Neutrophil (primary cell): ENCODE results near the gene ITGAE.
"Not testable (repeated sequence)": the region's sequence is repeated elsewhere in the genome, so short reads cannot be mapped to it uniquely, and the experiment has no call there.

Source experiments
- H3K27ac ChIP-seq: fragments of 200-600 bp; sonication (generic); 2 replicates; pipeline ENCODE4 v1.5.1; 2016; ENCODE audit warnings: mild to moderate bottlenecking, moderate library complexity
- H3K27me3 ChIP-seq: fragments of 200-600 bp; sonication (generic); 2 replicates; pipeline ENCODE4 v1.6.0; 2016; ENCODE audit warnings: mild to moderate bottlenecking
- H3K36me3 ChIP-seq: fragments of 200-600 bp; sonication (generic); 2 replicates; pipeline ENCODE4 v1.5.1; 2017
- H3K4me1 ChIP-seq, 2 experiments: fragments of 200-600 bp in 1 of 2; sonication (generic) in 1 of 2; 1 replicate in 1 of 2; 2 replicates in 1 of 2; pipeline versions ENCODE4 v1.5.1 to v1.6.1; 2013 to 2016; ENCODE audit warnings: low read depth in 1 of 2, low read length in 1 of 2, mild to moderate bottlenecking in 1 of 2, moderate library complexity in 1 of 2; ENCODE audit not compliant: control insufficient read depth in 1 of 2, insufficient read depth in 1 of 2
- H3K4me3 ChIP-seq, 2 experiments: fragments of 200-600 bp in 1 of 2; sonication (generic) in 1 of 2; 1 replicate in 1 of 2; 2 replicates in 1 of 2; pipeline ENCODE4 v1.5.1; 2013 to 2016; ENCODE audit warnings: low read depth in 1 of 2, low read length in 1 of 2, mild to moderate bottlenecking in 1 of 2, moderate library complexity in 1 of 2
- H3K9me3 ChIP-seq: fragments of 200-600 bp; sonication (generic); 2 replicates; pipeline ENCODE4 v1.5.1; 2016
- TF ChIP-seq, protein P1 (sequence below): fragments of 200-600 bp; sonication (generic); IDR thresholded peaks from 2 replicates; pipeline ENCODE4 v1.5.1; 2016; ENCODE audit warnings: antibody characterized with exemption

ITGAE gene

DNA sequence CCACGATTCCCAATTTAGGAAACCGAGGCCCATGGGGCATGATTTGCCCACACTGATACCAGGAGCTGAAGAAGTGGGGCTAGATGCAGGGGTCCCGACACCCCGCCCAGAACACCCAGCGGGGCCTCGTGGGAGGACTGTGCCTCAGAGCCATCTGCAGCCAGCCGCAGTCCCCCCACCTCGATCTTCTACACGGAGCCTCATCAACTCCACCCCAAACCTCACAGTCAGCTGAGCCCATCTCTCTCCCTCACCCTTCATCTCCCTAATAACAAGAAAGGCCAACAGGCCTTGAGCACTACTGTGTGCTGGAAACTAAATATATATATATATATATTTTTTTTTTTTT is 4.2 kb downstream of the ITGAE start:
- TF ChIP-seq, protein P1, sequence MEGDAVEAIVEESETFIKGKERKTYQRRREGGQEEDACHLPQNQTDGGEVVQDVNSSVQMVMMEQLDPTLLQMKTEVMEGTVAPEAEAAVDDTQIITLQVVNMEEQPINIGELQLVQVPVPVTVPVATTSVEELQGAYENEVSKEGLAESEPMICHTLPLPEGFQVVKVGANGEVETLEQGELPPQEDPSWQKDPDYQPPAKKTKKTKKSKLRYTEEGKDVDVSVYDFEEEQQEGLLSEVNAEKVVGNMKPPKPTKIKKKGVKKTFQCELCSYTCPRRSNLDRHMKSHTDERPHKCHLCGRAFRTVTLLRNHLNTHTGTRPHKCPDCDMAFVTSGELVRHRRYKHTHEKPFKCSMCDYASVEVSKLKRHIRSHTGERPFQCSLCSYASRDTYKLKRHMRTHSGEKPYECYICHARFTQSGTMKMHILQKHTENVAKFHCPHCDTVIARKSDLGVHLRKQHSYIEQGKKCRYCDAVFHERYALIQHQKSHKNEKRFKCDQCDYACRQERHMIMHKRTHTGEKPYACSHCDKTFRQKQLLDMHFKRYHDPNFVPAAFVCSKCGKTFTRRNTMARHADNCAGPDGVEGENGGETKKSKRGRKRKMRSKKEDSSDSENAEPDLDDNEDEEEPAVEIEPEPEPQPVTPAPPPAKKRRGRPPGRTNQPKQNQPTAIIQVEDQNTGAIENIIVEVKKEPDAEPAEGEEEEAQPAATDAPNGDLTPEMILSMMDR, result no peak
- H3K27ac ChIP-seq, result no peak overlapping the region
- H3K36me3 ChIP-seq, result no peaks in the 10 kb centered on the region

DNA sequence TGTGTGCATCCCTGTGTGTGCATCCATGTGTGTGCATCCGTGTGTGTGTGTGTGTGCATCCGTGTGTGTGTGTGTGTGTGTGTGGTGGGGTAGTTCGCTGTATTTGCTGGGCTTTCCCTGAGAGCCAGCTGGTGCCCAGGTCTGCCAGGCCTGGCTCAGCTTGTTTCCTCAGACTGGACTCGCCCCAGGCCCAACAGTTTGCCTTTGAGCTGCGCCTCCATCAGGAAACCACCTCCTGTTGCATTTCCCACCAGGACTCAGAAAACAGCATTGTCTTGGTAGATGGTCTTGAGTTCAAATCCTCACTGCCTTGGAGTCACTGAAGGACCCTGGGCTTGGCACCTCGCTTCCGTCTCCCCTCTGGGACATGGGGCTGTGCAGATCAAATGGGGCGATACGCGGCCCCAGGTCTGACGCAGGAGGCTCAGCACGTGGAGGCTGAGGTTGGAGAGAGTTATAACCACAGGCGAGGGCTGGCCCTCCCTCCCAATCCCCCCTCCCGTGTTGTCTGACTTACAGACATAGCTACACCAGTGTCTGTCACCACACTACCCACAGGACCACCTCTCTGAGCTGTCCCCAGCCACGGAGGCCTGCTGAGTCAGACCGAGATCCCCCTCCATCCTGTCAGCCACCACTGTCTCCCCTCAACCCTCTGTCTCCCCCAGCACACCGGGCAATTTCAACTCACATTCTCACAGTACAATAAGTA is 4.7 kb downstream of the ITGAE start:
- no peaks in the 10 kb centered on the region for H3K36me3 ChIP-seq
- H3K27me3 ChIP-seq, result no peaks in the 10 kb centered on the region
- H3K27ac ChIP-seq, result no peak overlapping the region
- no peak overlapping the region for H3K4me3 ChIP-seq
- TF ChIP-seq, protein P1, result no peak
- H3K9me3 ChIP-seq, result no peaks in the 10 kb centered on the region
- H3K4me1 ChIP-seq, result peaks cover 34 to 39% of the 10 kb centered on the region in 2 experiments

More for the DNA sequence above, 4.2 kb downstream of the ITGAE start:
- H3K4me1 ChIP-seq, result peaks cover 36 to 39% of the 10 kb centered on the region in 2 experiments
- H3K4me3 ChIP-seq, result no peak overlapping the region
- H3K27me3 ChIP-seq, result no peaks in the 10 kb centered on the region
- H3K9me3 ChIP-seq, result no peaks in the 10 kb centered on the region

DNA sequence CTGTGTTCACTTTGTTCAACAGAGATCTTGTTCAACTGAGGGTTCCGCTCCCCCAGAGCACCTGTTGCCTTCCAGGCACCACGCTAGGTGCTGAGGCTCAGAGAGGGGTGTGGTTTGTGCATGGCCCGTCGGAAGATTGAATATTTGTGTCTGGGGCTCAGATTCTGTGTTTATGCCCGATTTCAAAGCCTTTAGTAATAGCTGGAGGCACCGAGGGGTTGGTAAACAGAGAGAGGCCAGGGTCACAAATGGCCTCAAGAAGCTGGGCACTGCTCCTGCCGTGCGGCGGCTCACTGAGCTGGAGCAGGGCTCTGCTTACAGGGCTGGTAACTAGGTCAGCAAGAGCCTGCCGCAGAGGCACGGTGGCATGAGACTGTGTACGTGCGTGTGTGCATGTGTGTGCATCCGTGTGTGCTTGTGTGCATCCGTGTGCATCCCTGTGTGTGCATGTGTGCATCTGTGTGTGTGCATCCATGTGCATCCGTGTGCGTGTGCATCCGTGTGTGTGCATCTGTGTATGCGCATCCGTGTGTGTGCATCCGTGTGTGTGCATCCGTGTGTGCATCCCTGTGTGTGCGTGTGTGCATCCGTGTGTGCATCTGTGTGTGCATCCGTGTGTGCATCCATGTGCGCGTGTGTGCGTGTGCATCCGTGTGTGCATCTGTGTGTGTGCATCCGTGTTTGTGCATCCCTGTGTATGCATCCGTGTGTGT is 5.4 kb downstream of the ITGAE start:
- Histone ChIP-seq H3K4me1 (peaks cover 29 to 37% of the 10 kb centered on the region in 2 experiments), H3K4me3 (no peak overlapping the region), H3K27me3 (no peaks in the 10 kb centered on the region), H3K27ac (no peak overlapping the region), H3K36me3 (no peaks in the 10 kb centered on the region), H3K9me3 (no peaks in the 10 kb centered on the region)
- TF ChIP-seq, protein P1, result no peak

DNA sequence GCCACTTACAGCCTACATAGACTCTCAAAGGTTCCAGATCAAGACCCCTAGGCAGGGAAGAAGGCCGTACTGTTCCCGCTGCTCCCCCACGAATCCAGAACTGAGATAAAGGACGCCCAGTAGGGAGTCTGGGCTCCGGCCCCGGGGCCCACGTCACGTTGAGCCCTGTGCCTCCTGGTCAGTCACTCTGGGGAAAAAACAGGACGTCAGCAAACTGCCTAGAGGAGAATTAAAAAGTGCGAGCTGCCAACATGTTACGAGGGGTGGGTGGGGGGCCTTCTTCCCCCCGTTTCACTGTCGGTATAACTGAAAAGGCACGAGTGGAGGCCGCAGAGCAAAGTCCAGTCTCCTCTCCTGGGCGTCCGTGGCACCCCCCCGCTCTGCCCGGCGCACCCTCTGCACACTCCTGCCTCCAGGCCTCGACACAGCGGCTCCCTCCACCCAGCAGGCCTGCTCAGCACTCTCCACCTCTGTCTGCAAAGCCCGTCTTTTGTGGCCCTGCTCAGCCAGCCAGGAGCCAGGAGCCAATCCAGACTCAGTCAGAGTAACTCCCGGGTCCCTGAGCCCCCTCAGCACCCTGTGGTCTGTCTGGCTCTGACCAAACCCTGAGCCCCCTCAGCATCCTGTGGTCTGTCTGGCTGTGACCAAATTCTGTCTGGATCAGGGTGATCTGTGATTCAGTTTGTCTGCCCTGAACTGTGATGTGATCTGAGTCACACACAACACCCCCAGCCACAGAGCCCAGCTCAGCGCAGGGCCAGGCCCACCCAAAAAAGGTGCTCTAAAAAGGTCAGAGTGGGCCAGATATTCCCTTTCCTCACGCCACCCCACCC is 6.2 kb downstream of the ITGAE start:
- TF ChIP-seq, protein P1, result no peak
- Histone ChIP-seq H3K36me3 (no peaks in the 10 kb centered on the region), H3K4me1 (peaks cover 29 to 33% of the 10 kb centered on the region in 2 experiments), H3K9me3 (no peaks in the 10 kb centered on the region), H3K27me3 (no peaks in the 10 kb centered on the region), H3K4me3 (no peak overlapping the region), H3K27ac (no peak overlapping the region)

DNA sequence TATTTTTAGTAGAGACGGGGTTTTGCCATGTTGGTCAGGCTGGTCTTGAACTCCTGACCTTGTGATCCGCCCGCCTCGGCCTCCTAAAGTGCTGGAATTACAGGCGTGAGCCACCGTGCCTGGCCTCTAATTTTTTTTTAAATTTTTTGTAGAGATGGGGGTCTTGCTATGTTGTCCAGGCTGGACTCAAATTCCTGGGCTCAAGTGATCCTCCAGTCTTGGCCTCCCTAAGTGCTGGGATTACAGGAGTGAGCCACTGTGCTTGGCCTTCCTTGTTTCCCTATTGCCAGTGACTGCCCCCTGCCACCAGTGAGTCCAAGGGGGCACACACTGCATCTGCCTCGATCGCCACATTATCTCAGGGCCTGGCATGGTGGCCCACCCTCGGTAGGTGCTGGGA is 6.8 kb downstream of the ITGAE start:
- not testable (repeated sequence) for H3K9me3 ChIP-seq, H3K4me3 ChIP-seq, H3K36me3 ChIP-seq, H3K27me3 ChIP-seq, H3K27ac ChIP-seq
- H3K4me1 ChIP-seq, result peaks cover 26% of the 10 kb centered on the region in 2 experiments

DNA sequence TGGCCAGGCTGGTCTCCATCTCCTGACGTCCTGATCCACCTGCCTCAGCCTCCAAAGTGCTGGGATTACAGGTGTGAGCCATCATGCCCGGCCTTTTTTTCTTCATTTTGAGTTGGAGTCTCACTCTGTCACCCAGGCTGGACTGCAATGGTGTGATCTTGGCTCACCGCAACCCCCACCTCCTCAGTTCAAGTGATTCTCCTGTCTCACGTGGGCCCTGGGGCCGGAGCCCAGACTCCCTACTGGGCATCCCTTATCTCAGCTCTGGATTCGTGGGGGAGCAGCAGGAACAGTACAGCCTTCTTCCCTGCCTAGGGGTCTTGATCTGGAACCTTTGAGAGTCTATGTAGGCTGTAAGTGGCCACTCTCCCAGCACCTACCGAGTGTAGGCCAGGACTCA is 7.7 kb downstream of the ITGAE start:
- H3K9me3 ChIP-seq, H3K36me3 ChIP-seq, H3K27ac ChIP-seq, H3K27me3 ChIP-seq, H3K4me3 ChIP-seq: not testable (repeated sequence)
- peaks cover 17 to 21% of the 10 kb centered on the region in 2 experiments for H3K4me1 ChIP-seq
